Right ventricle myocardium inferior (tissue), 1 donor: ENCODE data around the gene MAP4K4. TPM values are rescaled to one million over a fixed set of nuclear protein-coding genes. Genes with fewer than 3 reads are reported as not detected.

Source experiments
- ATAC-seq: fragments of 200-7000 bp; cut with Tn5 transposase; one replicate; pipeline ENCODE4 v1.9.1; 2020; ENCODE audit warnings: mild to moderate bottlenecking, moderate library complexity
- DNase-seq: peaks from one replicate; pipeline ENCODE4 v3.0.0; 2021; ENCODE audit errors: missing footprints
- intact Hi-C: fragments of 100-400 bp; cut with DNase I; formaldehyde crosslinking; loops from one replicate; pipeline ENCODE4 v1.11.0; 2022
- long read RNA-seq: library from polyadenylated mRNA; unstranded; transcript quantifications from one replicate; pipeline ENCODE4 v2.0.0, GENCODE V29; 2021
- total RNA-seq: library from RNA; stranded (reverse); fragmentation: NEBNext Ultra II Directional; extraction: Animal tissue kit (Norgen Biotek cat#: 25700); gene quantifications from one replicate; pipeline ENCODE4 v1.2.1, GENCODE V29; 2021
- donor health status: DM: no; HTN: yes; CAD: no; lungs with severe emphysema.

The MAP4K4 gene
- 82.5 TPM for total RNA-seq
- long read RNA-seq, full-length matches to known transcripts = 2 of 30 reads
- long read RNA-seq, partial matches to known transcripts = 4 of 30 reads
- long read RNA-seq, other reads (novel, unspliced or antisense) = 24 of 30 reads

GRCh38 chr2:101697124-101698013 lies at the start of gene MAP4K4:
Gene MAP4K4, plus strand, starts transcription at chr2:101697707. Its CDS starts 374 bp downstream, at chr2:101698081.
- DNase-seq (peak; percentile 94), ATAC-seq (peak; percentile 92)
- intact Hi-C loops = loop anchor here (5.0 kb wide), 4 partner anchors 95 to 280 kb away; no protein-coding TSS in a partner anchor

- intact Hi-C loops = loop anchor here (5.0 kb wide), 1 partner anchor 96 kb away; no protein-coding TSS in a partner anchor
- ATAC-seq = no peak
- DNase-seq = no peak
Measured at GRCh38 chr2:101653469-101653868, 44.0 kb upstream of the MAP4K4 start.

- ATAC-seq (no peak), DNase-seq (no peak)
- intact Hi-C loops = no loop called here
Measured at GRCh38 chr2:101655702-101656422, 41.6 kb upstream of the MAP4K4 start.

- intact Hi-C loops = no loop called here
- no peak for ATAC-seq
- no peak for DNase-seq
Measured at GRCh38 chr2:101657787-101658186, 39.7 kb upstream of the MAP4K4 start.

- no peak for DNase-seq
- intact Hi-C loops = no loop called here
- ATAC-seq = no peak
Measured at GRCh38 chr2:101658387-101658786, 39.1 kb upstream of the MAP4K4 start.

- ATAC-seq (no peak), DNase-seq (no peak)
- intact Hi-C loops = no loop called here
Measured at GRCh38 chr2:101665312-101665711, 32.2 kb upstream of the MAP4K4 start.

GRCh38 chr2:101667823-101668222 lies 29.7 kb upstream of the MAP4K4 start:
- no peak for ATAC-seq

GRCh38 chr2:101672047-101672446 lies 25.5 kb upstream of the MAP4K4 start:
- DNase-seq = no peak
- no peak for ATAC-seq
- intact Hi-C loops = no loop called here

More at GRCh38 chr2:101667823-101668222, 29.7 kb upstream of the MAP4K4 start:
- DNase-seq = no peak
- intact Hi-C loops = no loop called here

- intact Hi-C loops = no loop called here
- ATAC-seq (no peak), DNase-seq (no peak)
Measured at GRCh38 chr2:101673920-101674319, 23.6 kb upstream of the MAP4K4 start.

- intact Hi-C loops = no loop called here
- DNase-seq (no peak), ATAC-seq (no peak)
Measured at GRCh38 chr2:101675512-101675911, 22.0 kb upstream of the MAP4K4 start.

GRCh38 chr2:101676674-101677073 lies 20.8 kb upstream of the MAP4K4 start:
- intact Hi-C loops = no loop called here
- DNase-seq (no peak), ATAC-seq (no peak)

- DNase-seq (no peak), ATAC-seq (no peak)
- intact Hi-C loops = no loop called here
Measured at GRCh38 chr2:101677658-101678057, 19.8 kb upstream of the MAP4K4 start.

- intact Hi-C loops = no loop called here
- DNase-seq (no peak), ATAC-seq (no peak)
Measured at GRCh38 chr2:101678379-101678778, 19.1 kb upstream of the MAP4K4 start.

GRCh38 chr2:101679037-101679726 lies 18.3 kb upstream of the MAP4K4 start:
- ATAC-seq (no peak), DNase-seq (no peak)
- intact Hi-C loops = no loop called here

GRCh38 chr2:101679801-101680487 lies 17.6 kb upstream of the MAP4K4 start:
- intact Hi-C loops = no loop called here
- DNase-seq (no peak), ATAC-seq (no peak)

GRCh38 chr2:101682311-101682710 lies 15.2 kb upstream of the MAP4K4 start:
- intact Hi-C loops = no loop called here
- DNase-seq (no peak), ATAC-seq (no peak)

- intact Hi-C loops = no loop called here
- no peak for DNase-seq
- ATAC-seq = no peak
Measured at GRCh38 chr2:101684313-101684712, 13.2 kb upstream of the MAP4K4 start.

- ATAC-seq (no peak), DNase-seq (no peak)
- intact Hi-C loops = no loop called here
Measured at GRCh38 chr2:101688261-101688660, 9.2 kb upstream of the MAP4K4 start.
